Peyer's patch (tissue), 4 donors: ENCODE data around the gene GLIS2.

Source experiments
- CTCF ChIP-seq, 6 experiments: fragments of 450-650 bp in 4 of 6; fragments of 200-600 bp in 2 of 6; sonication (generic) in 1 of 6; IDR thresholded peaks; one replicate each; pipeline ENCODE4 v1.5.1; 2017 to 2019; ENCODE audit warnings: antibody characterized with exemption in 6 of 6, mild to moderate bottlenecking in 3 of 6, moderate library complexity in 1 of 6
- POLR2A ChIP-seq, 2 donors: fragments of 450-650 bp; IDR thresholded peaks; one replicate each; pipeline ENCODE4 v1.5.1; 2017; ENCODE audit warnings: antibody characterized with exemption in 2 of 2, mild to moderate bottlenecking in 2 of 2, moderate library complexity in 2 of 2

- TF ChIP-seq CTCF (IDR thresholded peaks at IDR 0.05) (no peak), POLR2A (IDR thresholded peaks at IDR 0.05) (no peak)
Observed at GRCh38 chr16:4354512-4355409, 38.9 kb downstream of the GLIS2 start.
